22Rv1 (cell line): Measurements from ENCODE around the gene TMA16.

Source experiments
- H3K27ac ChIP-seq: fragments of 450-650 bp; 2 replicates; pipeline ENCODE4 v1.5.1; 2017
- ZFX ChIP-seq: fragments of 450-650 bp; IDR thresholded peaks from 2 replicates; pipeline ENCODE4 v1.6.1; 2017; ENCODE audit warnings: antibody characterized with exemption, borderline replicate concordance
- TF ChIP-seq, protein P1 (sequence below): fragments of 450-650 bp; IDR thresholded peaks from 2 replicates; pipeline ENCODE4 v1.5.1; 2017; ENCODE audit warnings: mild to moderate bottlenecking

Gene TMA16

DNA sequence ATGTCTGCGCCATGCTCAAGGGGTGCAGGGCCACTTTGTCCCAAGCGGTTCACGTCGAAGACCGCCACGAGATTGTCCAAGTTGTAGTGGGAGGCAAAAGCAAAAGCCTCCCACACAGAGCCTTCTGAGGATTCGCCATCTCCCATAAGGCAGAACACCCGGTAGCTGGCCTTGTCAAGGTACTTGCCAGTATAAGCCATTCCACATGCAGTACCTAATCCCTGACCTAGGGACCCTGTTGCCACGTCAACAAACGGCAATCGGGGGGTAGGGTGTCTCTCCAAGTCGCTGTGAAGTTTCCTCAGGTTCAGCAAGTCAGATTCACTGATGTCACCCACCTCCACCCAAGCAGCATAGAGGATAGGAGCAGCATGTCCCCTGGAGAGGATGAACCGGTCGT is 21.4 kb upstream of the TMA16 start:
- no peak for TF ChIP-seq ZFX
- TF ChIP-seq, protein P1, sequence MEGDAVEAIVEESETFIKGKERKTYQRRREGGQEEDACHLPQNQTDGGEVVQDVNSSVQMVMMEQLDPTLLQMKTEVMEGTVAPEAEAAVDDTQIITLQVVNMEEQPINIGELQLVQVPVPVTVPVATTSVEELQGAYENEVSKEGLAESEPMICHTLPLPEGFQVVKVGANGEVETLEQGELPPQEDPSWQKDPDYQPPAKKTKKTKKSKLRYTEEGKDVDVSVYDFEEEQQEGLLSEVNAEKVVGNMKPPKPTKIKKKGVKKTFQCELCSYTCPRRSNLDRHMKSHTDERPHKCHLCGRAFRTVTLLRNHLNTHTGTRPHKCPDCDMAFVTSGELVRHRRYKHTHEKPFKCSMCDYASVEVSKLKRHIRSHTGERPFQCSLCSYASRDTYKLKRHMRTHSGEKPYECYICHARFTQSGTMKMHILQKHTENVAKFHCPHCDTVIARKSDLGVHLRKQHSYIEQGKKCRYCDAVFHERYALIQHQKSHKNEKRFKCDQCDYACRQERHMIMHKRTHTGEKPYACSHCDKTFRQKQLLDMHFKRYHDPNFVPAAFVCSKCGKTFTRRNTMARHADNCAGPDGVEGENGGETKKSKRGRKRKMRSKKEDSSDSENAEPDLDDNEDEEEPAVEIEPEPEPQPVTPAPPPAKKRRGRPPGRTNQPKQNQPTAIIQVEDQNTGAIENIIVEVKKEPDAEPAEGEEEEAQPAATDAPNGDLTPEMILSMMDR: no peak
- H3K27ac ChIP-seq: no peak overlapping the region

DNA sequence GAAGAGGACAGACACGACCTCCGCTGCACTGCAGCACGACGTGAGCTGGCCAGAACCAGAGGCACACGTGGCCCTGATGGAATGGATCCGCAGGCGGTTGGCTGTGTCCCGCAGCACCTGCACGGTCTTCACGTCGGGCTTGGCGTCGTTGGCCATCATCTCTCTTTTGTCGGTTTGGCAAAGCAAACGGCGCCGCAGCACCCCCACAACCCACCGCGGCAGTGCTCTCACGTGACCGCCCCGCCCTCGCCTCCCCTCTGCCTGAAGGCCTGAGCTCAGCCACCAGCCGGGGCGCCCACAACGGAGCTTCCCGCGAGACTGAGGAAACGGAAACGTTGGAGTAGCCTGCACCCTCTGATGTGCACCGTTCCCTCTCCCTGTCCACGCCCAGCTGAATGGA is 20.9 kb upstream of the TMA16 start, which contains the start of gene TKTL2:
Gene TKTL2, minus strand, starts transcription at position 179 of the 400 bp plus-strand sequence. Its CDS starts 20 bp downstream, at position 159.
- no peak within 1 kb of the TSS for H3K27ac ChIP-seq
- TF ChIP-seq ZFX: no peak
- TF ChIP-seq, protein P1: no peak

DNA sequence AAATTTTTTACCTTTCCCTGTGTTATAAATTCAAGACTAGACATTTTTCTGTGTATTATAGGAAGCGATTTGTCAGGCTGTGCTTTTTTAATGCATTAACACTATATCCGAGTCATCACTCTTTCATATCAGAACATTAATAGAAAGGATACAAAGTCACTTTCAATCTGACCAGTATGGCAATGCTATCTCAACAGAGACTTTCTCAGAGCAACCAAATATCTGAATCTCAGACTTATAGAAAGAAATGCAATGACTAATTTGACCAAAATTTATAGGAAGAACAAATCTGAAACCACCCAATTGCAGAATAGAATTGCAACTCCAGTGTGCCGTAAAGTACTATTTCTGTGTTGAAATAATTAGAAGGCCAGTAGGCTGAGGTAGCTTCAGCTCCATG is 20.5 kb upstream of the TMA16 start:
- no peak for TF ChIP-seq ZFX
- TF ChIP-seq, protein P1: no peak
- H3K27ac ChIP-seq: no peak overlapping the region

DNA sequence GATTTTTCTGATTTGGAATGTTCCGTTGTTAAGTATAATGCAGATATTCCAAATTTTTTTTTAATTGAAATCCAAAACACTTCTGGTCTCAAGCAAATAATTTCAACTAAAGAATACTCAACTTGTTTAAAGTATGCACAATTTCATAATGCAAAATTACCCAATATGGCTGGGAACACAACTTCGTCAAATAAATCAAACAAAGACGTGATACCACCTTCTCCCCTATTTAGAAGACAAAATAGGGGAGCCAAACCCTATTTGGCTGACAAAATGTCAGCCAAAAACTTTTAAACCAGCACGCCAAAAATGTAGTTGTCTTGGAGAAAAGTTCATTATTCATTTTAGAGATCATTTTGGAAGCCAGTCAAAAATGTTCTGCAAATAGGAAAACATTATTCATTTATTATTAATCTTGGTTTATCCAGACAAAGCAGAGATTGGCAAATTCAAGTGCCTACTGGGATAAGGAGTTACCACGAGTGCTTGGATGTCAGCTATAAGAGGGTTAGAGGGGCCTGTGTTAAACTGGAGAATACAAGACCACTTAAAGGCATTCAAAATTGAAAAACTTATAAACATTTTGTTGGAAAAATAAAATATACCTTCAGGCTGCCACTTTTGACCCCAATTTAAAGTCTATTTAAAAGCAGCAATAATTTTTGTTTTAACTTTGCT is 17.6 kb upstream of the TMA16 start:
- TF ChIP-seq, protein P1: no peak
- no peak for TF ChIP-seq ZFX
- no peak overlapping the region for H3K27ac ChIP-seq

DNA sequence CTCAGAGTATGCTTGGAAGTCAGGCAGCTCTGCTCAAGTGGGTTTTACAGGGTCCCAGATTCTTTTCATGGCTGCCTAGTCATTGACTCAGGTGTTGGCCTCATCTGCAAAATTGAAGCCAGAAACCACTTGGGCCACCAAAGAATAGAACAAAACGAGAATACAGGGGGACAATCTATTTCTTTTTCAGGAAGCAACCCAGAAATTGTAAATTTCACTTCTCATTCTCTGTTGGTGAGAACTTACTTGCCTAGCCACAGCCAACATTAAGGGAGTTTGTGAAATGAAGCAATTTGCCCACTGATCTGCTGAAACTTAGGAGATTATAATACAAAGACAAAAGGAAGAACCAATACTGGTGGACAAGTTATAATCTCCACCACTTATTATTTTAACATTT is 12.3 kb upstream of the TMA16 start:
- TF ChIP-seq, protein P1: no peak
- TF ChIP-seq ZFX: no peak
- no peak overlapping the region for H3K27ac ChIP-seq

DNA sequence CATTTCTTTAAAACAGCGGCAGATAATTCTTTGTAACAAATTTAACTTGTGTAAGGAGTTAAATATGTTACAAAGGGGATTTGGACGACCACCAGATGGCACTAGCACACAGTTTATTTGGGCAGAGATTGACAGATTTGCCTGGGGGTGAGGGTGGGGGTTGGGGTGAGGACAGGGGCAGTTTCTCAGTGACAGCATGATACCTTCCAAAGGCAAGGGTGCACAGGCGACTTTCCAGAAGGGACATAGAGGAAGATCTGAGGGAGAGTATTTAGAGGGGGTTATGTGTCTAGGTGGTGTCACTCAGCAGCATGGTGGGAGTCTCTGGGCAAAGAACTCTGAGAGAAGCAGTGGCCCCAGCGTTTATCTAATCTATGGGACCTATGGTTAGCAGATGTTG is 9.6 kb upstream of the TMA16 start:
- no peak overlapping the region for H3K27ac ChIP-seq
- TF ChIP-seq, protein P1: peak; percentile 73
- no peak for TF ChIP-seq ZFX

DNA sequence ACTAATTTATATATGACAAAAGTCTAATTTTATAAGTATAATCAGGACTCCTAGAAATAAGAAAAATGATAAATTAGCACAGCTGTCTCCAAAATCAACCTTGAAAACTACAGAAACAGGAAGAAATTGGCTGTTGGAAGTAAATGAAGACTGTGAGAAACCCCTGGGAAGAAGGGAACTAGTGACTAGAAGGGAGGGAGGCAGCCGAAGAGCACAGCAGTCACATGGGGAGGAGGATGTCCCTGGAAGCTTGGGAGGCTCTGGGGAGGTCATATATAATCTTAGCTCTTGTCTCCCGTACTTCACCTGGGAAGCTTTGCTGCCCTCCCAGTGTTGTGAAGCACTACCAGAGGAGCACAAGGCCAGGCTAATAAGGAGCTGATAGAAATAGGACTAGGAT is 8.9 kb upstream of the TMA16 start:
- TF ChIP-seq, protein P1: no peak
- TF ChIP-seq ZFX: no peak
- no peak overlapping the region for H3K27ac ChIP-seq
